Panc1 (cell line): Measurements from ENCODE around the gene OGN.

ENCODE experiments used
- CTCF ChIP-seq: fragments of 450-650 bp; IDR thresholded peaks from 2 replicates; pipeline ENCODE4 v1.5.1; 2017; ENCODE audit warnings: mild to moderate bottlenecking
- POLR2AphosphoS5 ChIP-seq: IDR thresholded peaks from 2 replicates; pipeline ENCODE4 v1.6.1; 2012; ENCODE audit warnings: mild to moderate bottlenecking, low read depth, low read length, moderate library complexity
- REST ChIP-seq, 2 experiments: IDR thresholded peaks; 2 replicates each; pipeline ENCODE4 v1.6.1; 2011 to 2012; ENCODE audit warnings: low read depth in 2 of 2, control low read depth in 1 of 2, low read length in 1 of 2, mild to moderate bottlenecking in 1 of 2, moderate library complexity in 1 of 2; ENCODE audit not compliant: insufficient read depth in 1 of 2
- SIN3A ChIP-seq: IDR thresholded peaks from 2 replicates; pipeline ENCODE4 v1.6.1; 2012; ENCODE audit warnings: low read depth, mild to moderate bottlenecking, low read length, moderate library complexity, borderline replicate concordance; ENCODE audit not compliant: insufficient read depth

GRCh38 chr9:92385953-92386352 lies 18.4 kb downstream of the OGN start:
- TF ChIP-seq CTCF: no peak
- TF ChIP-seq POLR2AphosphoS5: no peak
- TF ChIP-seq SIN3A: no peak
- no peak for TF ChIP-seq REST (IDR thresholded peaks at IDR 0.05; ENCODE audit: insufficient read depth in 1 of 2, low read depth in 2 of 2, low read length in 1 of 2)
